UCSD-AML1 (cell line): ENCODE data around the gene GATM.
"Not testable (repeated sequence)": the region's sequence is repeated elsewhere in the genome, so short reads cannot be mapped to it uniquely, and the experiment has no call there.

Experiments
- DNase-seq: peaks from one replicate; lab custom pipeline; 2025; ENCODE audit not compliant: unreplicated experiment; lab: John Stamatoyannopoulos, UW

Gene GATM

DNA sequence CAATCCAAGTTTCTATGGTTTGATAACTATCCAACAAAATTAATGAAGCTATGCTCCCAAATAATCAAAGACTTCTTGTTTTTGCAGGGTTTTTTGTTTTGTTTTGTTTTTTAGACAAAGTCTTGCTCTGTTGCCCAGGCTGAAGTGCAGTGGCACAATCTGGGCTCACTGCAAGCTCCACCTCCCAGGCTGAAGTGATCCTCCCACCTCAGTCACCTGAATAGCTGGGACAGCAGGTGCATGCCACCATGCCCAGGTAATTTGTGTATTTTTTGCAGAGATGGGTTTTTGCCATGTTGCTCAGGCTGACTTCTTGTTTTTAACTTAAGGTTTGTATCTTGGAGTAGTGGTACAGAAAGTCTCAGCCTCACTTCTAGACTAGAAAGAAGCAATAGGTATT lies 11.0 kb upstream of the GATM start:
- DNase-seq = no peak

- no peak for DNase-seq
Observed at GRCh38 chr15:45387380-45388007, 9.2 kb upstream of the GATM start.

GRCh38 chr15:45386974-45387373 lies 8.6 kb upstream of the GATM start:
- DNase-seq = no peak

DNA sequence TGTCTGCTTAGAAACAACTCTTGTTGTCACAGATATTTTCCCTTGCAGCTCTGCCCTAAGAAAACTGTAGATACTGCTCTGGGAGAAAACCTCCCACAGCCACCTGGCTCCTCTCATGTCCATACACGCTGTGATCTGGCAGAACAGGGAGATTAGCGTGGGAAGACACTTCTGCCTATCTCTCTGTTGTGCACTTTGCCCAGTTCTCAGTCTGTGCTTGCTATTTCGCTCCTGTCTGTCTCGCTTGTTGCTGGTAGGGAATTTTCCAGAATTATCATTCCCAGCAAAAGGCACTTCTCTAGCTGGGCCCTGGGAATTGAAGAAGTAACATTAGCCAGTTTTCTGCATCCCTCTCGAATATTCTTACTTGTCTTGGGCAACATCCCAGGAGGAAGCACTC lies 8.1 kb upstream of the GATM start:
- DNase-seq = no peak

DNA sequence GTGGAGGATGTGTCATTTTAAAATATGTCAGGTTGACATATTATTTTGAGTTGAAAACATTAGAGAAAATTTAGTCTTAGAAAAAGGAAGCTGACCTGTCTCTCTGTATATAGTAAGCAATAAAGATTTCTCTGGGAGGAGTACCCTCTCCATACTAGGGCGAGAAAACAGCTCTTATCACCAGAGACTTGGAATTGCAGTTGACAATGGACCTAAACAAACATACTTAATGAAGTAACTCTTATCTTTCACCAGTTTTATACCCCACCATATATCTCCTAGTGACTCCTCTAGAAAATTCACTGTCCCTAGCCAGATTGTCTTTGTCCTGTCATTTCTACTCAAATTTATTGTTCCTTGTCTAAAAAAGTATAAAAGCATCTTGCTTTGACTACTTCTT lies 7.2 kb upstream of the GATM start:
- no peak for DNase-seq

DNA sequence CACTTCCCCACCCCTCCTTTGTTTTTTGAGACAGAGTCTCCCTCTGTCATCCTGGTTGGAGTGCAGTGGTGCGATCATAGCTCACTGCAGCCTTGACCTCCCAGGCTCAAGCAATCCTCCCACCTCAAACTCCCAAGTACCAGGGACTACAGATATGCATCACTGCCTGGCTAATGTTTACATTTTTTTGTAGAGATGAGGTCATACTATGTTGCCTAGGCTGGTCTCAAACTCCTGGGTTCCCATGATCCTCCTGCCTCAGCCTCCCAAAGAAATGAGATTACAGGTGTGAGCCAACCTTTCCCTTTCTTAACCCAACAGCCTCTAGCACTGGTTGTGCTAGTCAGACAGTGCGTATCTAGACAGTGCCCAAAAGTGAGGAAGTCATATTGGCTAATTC lies 6.4 kb upstream of the GATM start:
- DNase-seq = no peak

GRCh38 chr15:45378913-45379262 lies 544 bp upstream of the GATM start:
- no peak for DNase-seq

- DNase-seq = no peak
Observed at GRCh38 chr15:45377609-45378148, 665 bp downstream of the GATM start.

DNA sequence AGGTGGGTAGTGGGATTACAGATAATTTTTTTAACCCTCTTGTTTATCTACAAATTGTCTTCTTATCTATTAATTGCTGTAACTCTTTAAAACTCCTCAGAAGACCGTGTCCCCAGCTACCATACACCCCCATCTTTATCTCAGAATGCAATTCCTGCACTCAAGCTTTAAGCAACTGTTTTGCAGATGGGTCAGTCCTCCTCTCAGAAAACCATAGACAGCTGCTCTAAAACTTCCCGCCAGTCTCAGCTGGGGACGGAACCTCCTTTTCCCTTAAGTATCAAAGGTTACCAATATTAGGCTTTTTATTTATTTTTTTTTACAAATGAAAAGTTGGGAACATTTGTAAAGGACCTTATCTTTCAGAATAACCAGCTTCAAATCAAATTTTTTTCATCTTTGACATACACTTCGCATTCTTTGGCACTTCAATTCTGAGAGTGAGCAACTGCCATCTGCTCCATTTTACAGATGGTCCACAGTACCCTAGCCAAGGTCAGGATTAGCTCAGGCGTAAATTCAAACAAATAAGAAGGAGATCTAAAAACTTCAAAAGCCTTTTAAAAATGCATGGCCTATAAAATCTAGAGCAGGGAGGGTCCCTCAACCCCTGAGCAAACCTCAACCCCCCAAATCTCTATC lies 1.3 kb downstream of the GATM start:
- DNase-seq = no peak

GRCh38 chr15:45376300-45376928 lies 1.9 kb downstream of the GATM start:
- no peak for DNase-seq

- no peak for DNase-seq
Observed at GRCh38 chr15:45375836-45376235, 2.5 kb downstream of the GATM start.

DNA sequence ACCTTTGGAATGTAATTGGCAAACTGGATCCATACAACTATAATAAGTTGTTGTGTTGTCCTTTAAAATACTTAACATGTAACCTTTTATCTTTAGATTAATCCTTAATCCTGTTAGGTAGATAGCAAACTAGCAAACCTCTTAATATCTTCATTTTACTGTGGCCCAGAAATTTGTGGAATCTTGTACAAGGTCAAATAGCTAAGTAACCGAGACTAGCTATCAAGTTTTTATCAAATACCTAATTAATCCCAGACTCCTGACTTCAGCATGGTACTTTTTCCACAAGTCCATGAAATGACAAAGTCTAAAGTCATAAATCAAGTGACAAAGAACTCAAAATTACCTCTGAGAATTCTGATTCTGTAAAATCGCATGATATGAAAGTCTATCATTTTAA lies 4.4 kb downstream of the GATM start:
- no peak for DNase-seq

GRCh38 chr15:45372041-45372995 lies 6.0 kb downstream of the GATM start:
- DNase-seq = no peak

DNA sequence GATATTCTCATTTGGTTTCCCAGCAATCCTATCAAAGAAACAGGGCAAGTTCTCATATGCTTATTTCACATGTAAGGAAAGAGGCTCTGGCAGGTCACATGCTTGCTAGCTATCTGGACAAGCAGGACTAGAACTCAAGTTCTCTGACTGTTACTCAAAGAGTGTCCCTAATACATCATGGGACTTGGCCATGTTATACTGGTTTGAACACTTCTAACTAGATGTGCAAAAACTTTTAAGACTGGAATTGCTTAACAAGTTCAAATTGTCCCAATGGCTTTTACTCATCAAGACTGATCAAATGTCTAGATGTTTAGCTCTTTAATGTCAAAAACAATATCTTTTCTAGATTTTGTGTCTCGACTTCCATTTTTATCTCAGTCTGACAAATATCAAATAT lies 6.8 kb downstream of the GATM start:
- DNase-seq = no peak

GRCh38 chr15:45370042-45370441 lies 8.3 kb downstream of the GATM start:
- DNase-seq = not testable (repeated sequence)

- not testable (repeated sequence) for DNase-seq
Observed at GRCh38 chr15:45367222-45367621, 11.1 kb downstream of the GATM start.

GRCh38 chr15:45364271-45364670 lies 14.1 kb downstream of the GATM start:
- no peak for DNase-seq

DNA sequence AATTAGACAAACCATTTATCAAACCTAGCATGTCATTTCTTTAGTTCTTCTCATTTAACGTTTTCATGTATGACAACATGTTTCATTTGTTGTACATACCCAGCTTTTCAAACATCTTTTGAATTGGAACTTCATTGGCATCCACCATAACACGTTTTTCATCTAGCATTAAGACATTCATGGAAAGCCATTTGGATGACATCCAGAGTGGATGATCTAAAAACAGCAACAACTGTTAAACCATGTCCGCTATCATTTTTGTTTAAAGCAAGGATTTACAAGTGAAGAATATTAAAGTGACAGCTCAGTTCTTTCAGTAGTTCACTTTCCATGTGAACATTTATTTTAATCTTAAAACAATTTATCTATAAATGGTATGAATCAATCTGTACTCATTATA lies 14.5 kb downstream of the GATM start:
- no peak for DNase-seq

- DNase-seq = no peak
Observed at GRCh38 chr15:45363334-45363733, 15.0 kb downstream of the GATM start.

GRCh38 chr15:45362419-45362818 lies 15.9 kb downstream of the GATM start:
- DNase-seq = no peak

GRCh38 chr15:45361878-45362277 lies 16.5 kb downstream of the GATM start:
- DNase-seq = no peak
